LNCAP (cell line): ENCODE measurements around the gene PRDM7.

Experiments
- CTCF ChIP-seq: fragments of 450-650 bp; IDR thresholded peaks from 2 replicates; pipeline ENCODE4 v1.5.1; 2017; ENCODE audit warnings: mild to moderate bottlenecking

Gene PRDM7

GRCh38 chr16:90048737-90049330 lies 28.3 kb downstream of the PRDM7 start:
- TF ChIP-seq CTCF = no peak

GRCh38 chr16:90048347-90048722 lies 28.8 kb downstream of the PRDM7 start:
- no peak for TF ChIP-seq CTCF

GRCh38 chr16:90047714-90048346 lies 29.3 kb downstream of the PRDM7 start:
- no peak for TF ChIP-seq CTCF

- no peak for TF ChIP-seq CTCF
Measured at GRCh38 chr16:90046971-90047713, 30.0 kb downstream of the PRDM7 start.

- TF ChIP-seq CTCF = no peak
Measured at GRCh38 chr16:90046122-90046970, 30.8 kb downstream of the PRDM7 start.

GRCh38 chr16:90044111-90044551 lies 33.0 kb downstream of the PRDM7 start:
- no peak for TF ChIP-seq CTCF

- no peak for TF ChIP-seq CTCF
Measured at GRCh38 chr16:90043526-90043925, 33.6 kb downstream of the PRDM7 start.
